GM23338 (cell line): ENCODE data around the gene TMEM154.

Source experiments
- CTCF ChIP-seq, 2 experiments: fragments of 200-600 bp in 1 of 2; sonication (generic) in 1 of 2; conservative IDR thresholded peaks; 2 replicates each; pipeline versions ENCODE4 v1.5.1 to v1.6.1; 2016 to 2017; ENCODE audit warnings: antibody characterized with exemption in 2 of 2, low read depth in 2 of 2, mild to moderate bottlenecking in 2 of 2, moderate library complexity in 1 of 2
- EZH2 ChIP-seq: fragments of 200-600 bp; sonication (generic); IDR thresholded peaks from one replicate; pipeline ENCODE4 v1.8.0; 2017; ENCODE audit warnings: antibody characterized with exemption, mild to moderate bottlenecking, low read depth; ENCODE audit not compliant: unreplicated experiment
- POLR2AphosphoS5 ChIP-seq: IDR thresholded peaks from 2 replicates; pipeline ENCODE4 v1.6.1; 2016; ENCODE audit warnings: antibody characterized with exemption, low read depth
- REST ChIP-seq: IDR thresholded peaks from one replicate; pipeline ENCODE4 v1.6.1; 2018; ENCODE audit warnings: antibody characterized with exemption; ENCODE audit not compliant: unreplicated experiment

- no peak for TF ChIP-seq CTCF (conservative IDR thresholded peaks at IDR 0.05; ENCODE audit: low read depth in 2 of 2)
- TF ChIP-seq REST, result no peak
- no peak for TF ChIP-seq EZH2
- TF ChIP-seq POLR2AphosphoS5, result no peak
These were observed 1.3 kb upstream of the TMEM154 start for GRCh38 chr4:152680988-152681603.
